ENCODE data around the gene HTRA3. TPM values are rescaled to one million over a fixed set of nuclear protein-coding genes. Genes with fewer than 3 reads are reported as not detected.

Gene HTRA3
- total RNA-seq, 1 experiment from 2014 or later: 2.3 TPM

GRCh38 chr4:8275548-8275910, 6.0 kb downstream of the HTRA3 start (continued):
- TF ChIP-seq ERG (CRISPR knock-in tag; IDR thresholded peaks at IDR 0.05) (no peak), JUN (CRISPR knock-in tag; IDR thresholded peaks at IDR 0.05) (no peak), ZNF121 (CRISPR knock-in tag; IDR thresholded peaks at IDR 0.05) (no peak), SMAD4 (CRISPR knock-in tag; IDR thresholded peaks at IDR 0.05) (no peak), AR (CRISPR knock-in tag; IDR thresholded peaks at IDR 0.05) (no peak), OVOL2 (CRISPR knock-in tag; IDR thresholded peaks at IDR 0.05; ENCODE audit: borderline replicate concordance) (no peak), AFF4 (CRISPR knock-in tag; IDR thresholded peaks at IDR 0.05; ENCODE audit: borderline replicate concordance) (no peak)

- no peak for DNase-seq (ENCODE audit: low spot score)
- no peaks in the 10 kb centered on the region for H3K36me3 Mint-ChIP-seq
- no peak for TF ChIP-seq RORB (CRISPR knock-in tag; IDR thresholded peaks at IDR 0.05)
- TF ChIP-seq HMGXB4 (CRISPR knock-in tag; IDR thresholded peaks at IDR 0.05): no peak
- no peak for TF ChIP-seq OVOL2 (CRISPR knock-in tag; IDR thresholded peaks at IDR 0.05; ENCODE audit: borderline replicate concordance)
- H3K4me1 Mint-ChIP-seq: no peaks in the 10 kb centered on the region
- no peak overlapping the region for H3K4me3 Mint-ChIP-seq
- H3K27ac Mint-ChIP-seq: no peak overlapping the region
- H3K27me3 Mint-ChIP-seq (ENCODE audit: low read depth): peaks cover 5% of the 10 kb centered on the region; the same call in 1 of the 2 replicates
- ChIA-PET POLR2A (no interaction called here), CTCF (interaction anchor here (0.7 to 2.0 kb wide), 2 partner anchors 9 to 34 kb away, joined by 3 to 10 read pairs; no protein-coding TSS in a partner anchor)
- no peak; the same call in 1 of the 2 replicates for ATAC-seq
- no peaks in the 10 kb centered on the region for H3K9me3 Mint-ChIP-seq
Observed at GRCh38 chr4:8276358-8277240, 7.0 kb downstream of the HTRA3 start.

GRCh38 chr4:8277356-8278008, 7.9 kb downstream of the HTRA3 start:
- Mint-ChIP-seq H3K27ac (no peak overlapping the region), H3K36me3 (no peaks in the 10 kb centered on the region), H3K4me1 (no peaks in the 10 kb centered on the region), H3K4me3 (no peak overlapping the region), H3K27me3 (ENCODE audit: low read depth) (no peaks in the 10 kb centered on the region), H3K9me3 (no peaks in the 10 kb centered on the region)
- POLR2A ChIA-PET: no interaction called here
- ATAC-seq (no peak), DNase-seq (ENCODE audit: low spot score) (no peak)
- CTCF ChIA-PET: interaction anchor here (2.0 kb wide), 1 partner anchor 10 kb away, joined by 10 read pairs; no protein-coding TSS in a partner anchor
- TF ChIP-seq PRDM15 (CRISPR knock-in tag; IDR thresholded peaks at IDR 0.05) (no peak), FOXP1 (CRISPR knock-in tag; IDR thresholded peaks at IDR 0.05; ENCODE audit: borderline replicate concordance) (no peak), NR2C2 (CRISPR knock-in tag; IDR thresholded peaks at IDR 0.05) (no peak), IRF1 (CRISPR knock-in tag; IDR thresholded peaks at IDR 0.05) (no peak), GRHL2 (CRISPR knock-in tag; IDR thresholded peaks at IDR 0.05; ENCODE audit: insufficient replicate concordance, severe bottlenecking) (no peak), MLX (CRISPR knock-in tag; IDR thresholded peaks at IDR 0.05) (no peak)
